Stimulated activated CD4-positive, alpha-beta T cell treated with anti-CD3 and anti-CD28 coated beads, Interleukin-15, amount 100 ng/mL, for 1 hour (primary cell): ENCODE measurements around the gene PPP2R2D.
"Not testable (repeated sequence)": the region's sequence is repeated elsewhere in the genome, so short reads cannot be mapped to it uniquely, and the experiment has no call there.

Experiments
- DNase-seq, 2 donors: peaks; one replicate each; pipeline ENCODE4 v3.0.0-alpha.2; 2020; ENCODE audit warnings: low read depth in 1 of 2, low spot score in 1 of 2

PPP2R2D gene

DNA sequence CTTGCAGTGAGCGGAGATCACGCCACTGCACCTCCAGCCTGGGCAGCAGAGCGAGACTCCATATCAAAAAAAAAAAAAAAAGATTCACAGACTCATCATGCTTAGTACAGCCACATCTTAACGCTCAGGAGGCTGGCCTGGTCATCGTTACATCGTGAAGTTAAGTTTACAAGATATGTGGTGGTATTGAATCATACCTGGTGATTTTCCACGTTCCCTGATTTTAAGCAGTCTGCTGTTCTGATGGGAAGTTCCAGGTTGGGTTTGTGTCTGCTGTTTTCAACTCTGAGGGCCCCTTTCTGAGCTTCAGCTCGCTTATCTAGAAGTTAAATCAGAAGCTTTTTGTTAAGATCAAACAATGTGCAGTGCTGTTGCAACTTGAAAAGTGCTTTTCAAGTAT lies 6.9 kb downstream of the PPP2R2D start:
- no peak for DNase-seq

DNA sequence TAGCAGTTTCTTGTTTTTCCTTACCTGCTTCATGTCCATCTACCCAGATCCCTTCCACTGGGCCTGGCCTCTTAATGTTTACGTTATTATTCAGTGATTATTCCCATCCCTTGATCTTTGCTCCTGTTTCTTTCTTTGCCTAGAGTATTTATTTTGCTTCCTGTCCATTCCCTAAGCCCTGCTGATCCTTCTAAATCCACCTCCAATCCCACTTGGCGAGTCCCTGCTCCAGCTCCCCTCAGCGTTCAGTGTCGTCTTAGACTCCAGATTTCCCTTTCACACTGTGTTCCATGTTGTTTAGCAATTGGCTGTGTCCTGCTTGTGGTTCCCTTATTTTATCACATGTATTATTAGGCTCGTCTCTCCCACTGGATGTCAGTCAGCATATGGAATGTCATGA lies 7.3 kb downstream of the PPP2R2D start:
- DNase-seq: no peak

DNA sequence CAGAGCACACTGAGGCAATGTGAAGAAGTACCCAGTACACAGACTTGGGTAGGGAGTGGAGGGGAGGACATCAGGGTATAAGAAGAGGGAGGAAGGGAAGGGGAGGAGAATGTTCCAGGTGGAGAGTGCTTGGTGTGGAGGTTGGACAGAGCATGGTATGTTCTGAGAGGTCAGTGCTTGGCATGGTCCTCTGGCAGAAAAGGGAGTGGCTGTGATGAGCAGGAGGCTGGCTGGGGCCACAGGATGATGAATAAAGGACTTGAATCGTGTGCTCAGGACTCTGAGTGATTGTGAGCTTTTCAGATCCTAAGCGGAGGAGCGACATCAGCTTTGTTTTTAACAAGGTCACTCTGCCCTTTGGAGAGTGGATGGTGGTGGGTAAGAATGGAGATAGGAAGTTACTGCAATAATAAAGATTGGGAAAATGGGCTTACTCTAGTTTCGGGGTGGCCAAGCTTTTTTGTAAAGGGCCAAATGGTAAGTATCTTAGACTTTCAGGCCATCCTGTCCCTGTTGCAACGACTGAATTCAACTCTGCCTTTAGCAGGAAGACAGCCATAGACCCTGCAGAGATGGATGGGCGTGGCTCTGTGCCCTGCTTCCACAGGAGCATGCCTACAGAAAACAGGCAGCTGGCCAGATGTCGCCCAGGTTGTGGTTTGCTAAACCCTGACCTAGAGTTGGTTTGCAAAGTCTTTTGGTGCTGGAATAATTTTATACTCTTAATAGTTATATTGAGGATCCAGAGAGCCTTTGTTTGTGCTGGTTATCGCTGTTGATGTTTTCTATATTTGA lies 8.4 kb downstream of the PPP2R2D start:
- no peak for DNase-seq

DNA sequence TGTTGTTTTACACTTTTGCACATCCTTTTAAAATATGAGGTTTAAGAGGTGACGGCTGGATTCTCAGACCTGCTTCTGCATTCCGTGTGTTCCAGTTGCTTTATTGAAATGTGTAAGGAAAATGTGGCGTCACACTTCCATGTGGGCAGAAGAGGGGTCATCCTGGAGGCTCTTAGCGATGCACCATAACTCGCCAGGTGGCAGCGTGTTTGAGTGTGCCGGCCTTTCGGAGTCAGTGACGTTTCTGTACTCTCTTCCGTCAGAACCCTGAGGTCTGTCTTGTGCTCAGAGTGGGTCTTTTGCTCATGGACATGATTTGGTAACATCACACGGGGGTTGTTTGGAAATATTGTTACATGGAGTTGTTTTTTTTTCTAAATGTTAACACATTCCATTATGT lies 9.1 kb downstream of the PPP2R2D start:
- no peak for DNase-seq

DNA sequence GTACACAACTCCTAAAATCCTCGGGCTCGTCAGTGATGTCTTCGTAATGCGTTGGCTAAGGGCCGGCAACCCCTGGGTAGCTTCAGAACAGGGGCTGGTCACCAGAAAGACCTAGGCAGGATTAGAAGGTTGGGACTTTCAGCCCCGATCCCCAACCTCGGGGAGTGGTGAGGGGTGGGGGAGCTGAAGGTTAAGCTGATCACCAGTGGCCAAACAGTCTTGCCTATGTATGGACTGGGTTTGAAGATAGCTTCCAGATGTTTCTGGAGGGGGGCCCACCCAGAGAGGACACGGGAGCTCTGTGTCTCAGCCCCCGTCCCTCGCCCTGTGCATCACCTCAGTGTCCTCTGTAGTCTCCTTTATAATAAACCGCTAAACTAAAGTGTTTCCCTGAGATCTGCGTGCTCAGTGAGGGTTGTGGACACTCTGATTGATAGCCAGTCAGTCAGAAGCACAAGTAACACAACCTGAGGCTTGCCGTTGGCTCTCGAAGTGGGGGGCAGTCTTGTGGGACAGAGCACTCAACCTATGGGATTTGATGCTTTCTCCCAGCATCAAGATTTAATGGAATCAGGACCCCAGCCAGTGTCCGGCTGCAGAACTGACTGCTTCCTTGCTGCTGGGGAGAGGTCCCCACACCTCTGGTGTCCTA lies 10.0 kb downstream of the PPP2R2D start:
- no peak for DNase-seq

DNA sequence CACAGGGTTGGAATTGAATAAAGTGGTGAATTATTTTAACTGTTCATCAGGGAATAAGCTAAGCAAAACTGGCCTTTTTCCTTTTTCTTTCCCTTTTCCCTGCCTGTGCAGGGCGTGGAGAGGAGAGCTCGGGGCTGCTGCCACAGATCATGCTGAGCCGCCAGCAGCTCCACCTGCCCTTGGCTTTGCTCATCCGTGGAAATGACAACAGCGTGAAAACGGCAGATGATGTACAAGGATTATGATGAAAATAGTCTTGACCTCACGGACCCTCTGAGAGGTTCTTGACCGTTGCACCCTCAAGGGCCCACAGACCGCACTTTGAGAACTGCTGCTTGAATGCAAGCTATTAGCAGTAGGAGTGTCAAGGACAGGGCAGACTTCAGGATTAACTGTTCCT lies 10.6 kb downstream of the PPP2R2D start:
- DNase-seq: no peak

DNA sequence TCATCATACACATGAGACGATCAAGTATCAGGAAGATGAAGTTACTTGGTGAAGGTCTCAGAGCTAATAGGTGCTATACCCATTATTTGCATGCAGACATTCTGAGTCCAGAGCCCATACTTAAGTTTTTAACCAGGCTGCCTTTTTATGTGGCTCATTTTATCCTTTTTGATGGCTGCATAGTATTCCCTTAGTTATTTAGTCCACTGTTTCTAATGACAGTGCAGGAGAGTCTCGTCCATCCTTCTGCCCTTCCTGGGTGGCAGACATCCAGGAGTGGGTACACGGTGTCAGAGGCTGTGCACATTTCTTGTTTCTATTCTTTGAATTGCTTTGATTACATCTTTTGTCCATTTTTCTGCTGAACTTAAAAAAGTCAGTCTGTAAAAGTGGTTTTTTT lies 11.8 kb downstream of the PPP2R2D start:
- no peak for DNase-seq

DNA sequence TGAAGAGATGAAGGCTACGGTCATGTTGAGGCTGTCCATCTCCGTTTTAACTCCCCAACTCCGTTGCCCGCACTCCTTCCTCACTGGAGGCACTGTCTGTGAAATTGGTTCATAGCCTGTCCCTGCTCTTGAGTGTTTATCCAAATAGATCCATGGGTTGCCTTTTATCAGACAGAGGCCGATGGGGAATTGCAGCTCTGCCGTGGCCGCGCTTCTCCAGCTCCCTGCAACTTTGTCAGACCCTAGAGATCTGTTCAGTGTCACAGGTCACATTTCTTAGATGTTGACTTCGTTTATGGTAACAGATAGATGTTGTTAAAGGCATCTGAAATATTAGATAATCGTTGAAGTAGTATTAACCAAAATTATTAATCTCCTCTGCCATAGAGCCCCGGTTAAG lies 14.7 kb downstream of the PPP2R2D start:
- DNase-seq: no peak

DNA sequence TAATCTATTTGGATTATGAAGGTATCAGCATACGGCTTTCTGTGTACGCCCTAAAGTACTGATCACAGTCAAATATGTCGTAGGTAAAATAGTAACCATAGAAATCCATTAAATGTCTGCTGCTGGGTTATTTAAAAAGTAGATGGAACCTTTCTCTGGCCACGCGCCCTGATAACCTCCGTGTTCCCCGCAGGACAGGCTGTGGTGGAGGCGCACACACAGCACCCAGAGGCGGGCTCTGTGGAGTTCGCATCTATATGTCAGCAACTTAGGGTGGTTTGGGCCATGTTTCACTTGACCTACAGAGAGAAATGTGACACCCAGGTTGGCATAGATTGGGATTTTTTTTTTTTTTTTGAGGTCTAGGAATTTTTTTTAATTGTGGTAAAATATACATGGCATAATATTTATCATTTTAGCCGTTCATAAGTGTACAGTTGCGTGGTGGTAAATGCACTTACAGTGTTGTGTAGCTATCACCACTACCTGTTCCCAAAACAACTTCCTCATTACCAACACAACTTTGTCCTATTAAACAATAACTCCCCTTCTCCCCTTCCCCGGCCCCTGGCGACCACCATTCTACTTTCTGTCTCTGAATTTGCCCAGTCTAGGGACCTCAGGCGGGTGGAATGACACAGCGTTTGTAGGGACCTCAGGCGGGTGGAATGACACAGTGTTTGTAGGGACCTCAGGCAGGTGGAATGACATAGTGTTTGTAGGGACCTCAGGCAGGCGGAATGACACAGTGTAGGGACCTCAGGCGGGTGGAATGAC lies 15.4 kb downstream of the PPP2R2D start:
- DNase-seq: no peak

DNA sequence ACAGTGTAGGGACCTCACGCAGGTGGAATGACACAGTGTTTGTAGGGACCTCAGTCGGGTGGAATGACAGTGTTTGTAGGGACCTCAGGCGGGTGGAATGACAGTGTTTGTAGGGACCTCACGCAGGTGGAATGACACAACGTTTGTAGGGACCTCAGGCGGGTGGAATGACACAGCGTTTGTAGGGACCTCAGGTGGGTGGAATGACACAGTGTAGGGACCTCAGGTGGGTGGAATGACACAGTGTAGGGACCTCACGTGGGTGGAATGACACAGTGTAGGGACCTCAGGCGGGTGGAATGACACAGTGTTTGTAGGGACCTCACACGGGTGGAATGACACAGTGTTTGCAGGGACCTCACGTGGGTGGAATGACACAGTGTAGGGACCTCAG lies 16.0 kb downstream of the PPP2R2D start:
- not testable (repeated sequence) for DNase-seq

DNA sequence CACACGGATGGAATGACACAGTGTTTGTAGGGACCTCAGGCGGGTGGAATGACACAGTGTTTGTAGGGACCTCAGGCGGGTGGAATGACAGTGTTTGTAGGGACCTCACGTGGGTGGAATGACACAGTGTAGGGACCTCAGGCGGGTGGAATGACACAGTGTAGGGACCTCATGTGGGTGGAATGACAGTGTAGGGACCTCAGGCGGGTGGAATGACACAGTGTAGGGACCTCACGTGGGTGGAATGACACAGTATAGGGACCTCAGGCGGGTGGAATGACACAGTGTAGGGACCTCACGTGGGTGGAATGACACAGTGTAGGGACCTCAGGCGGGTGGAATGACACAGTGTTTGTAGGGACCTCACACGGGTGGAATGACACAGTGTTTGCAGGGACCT lies 16.7 kb downstream of the PPP2R2D start:
- not testable (repeated sequence) for DNase-seq

DNA sequence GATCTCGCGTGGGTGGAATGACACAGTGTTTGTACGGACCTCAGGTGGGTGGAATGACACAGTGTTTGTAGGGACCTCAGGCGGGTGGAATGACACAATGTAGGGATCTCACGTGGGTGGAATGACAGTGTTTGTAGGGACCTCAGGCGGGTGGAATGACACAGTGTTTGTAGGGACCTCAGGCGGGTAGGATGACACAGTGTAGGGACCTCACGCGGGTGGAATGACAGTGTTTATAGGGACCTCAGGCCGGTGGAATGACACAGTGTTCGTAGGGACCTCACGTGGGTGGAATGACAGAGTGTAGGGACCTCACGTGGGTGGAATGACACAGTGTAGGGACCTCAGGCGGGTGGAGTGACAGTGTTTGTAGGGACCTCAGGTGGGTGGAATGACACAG lies 18.7 kb downstream of the PPP2R2D start:
- DNase-seq: not testable (repeated sequence)

DNA sequence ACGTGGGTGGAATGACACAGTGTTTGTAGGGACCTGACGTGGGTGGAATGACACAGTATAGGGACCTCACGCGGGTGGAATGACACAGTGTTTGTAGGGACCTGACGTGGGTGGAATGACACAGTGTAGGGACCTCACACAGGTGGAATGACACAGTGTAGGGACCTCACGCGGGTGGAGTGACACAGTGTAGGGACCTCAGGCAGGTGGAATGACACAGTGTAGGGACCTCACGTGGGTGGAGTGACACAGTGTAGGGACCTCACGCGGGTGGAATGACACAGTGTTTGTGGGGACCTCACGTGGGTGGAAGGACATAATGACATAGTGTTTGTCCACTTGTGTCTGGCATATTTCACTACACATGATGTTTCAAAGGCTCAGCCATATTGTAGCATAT lies 19.3 kb downstream of the PPP2R2D start:
- DNase-seq: no peak

DNA sequence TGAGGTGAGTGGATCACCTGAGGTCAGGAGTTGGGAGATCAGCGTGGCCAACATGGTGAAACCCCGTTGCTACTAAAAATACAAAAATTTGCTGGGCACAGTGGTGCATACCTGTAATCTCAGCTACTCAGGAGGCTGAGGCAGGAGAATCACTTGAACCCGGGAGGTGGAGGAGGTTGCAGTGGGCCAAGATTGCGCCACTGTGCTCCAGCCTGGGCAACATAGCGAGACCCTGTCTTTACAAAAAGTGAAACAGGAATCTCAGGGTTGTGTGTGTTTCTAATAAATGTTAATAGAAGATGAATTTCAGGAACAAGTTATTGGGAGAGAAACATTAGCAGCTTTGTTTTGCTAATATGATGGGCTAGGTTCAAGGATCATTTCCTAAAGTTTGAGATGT lies 19.9 kb downstream of the PPP2R2D start:
- DNase-seq: no peak

DNA sequence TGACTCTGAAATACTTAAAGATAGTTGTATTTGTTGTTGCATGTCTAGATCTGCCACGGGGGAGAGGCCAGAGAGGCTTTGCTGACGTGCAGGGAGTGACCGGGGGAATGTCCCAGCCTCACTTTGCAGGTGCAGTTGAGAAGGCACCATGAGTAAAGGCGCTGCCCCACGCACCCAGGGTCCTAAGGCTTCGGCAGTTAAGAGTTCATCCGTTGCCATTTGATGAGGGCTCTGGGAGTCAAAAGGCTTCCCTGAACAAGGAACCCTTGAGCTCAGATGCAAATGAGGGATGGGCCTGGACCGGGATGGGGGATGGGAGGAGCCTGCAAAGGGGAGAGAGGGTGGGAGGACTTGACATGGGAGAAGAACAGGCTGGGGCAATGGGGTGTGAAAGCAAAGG lies 20.4 kb downstream of the PPP2R2D start:
- DNase-seq: no peak

DNA sequence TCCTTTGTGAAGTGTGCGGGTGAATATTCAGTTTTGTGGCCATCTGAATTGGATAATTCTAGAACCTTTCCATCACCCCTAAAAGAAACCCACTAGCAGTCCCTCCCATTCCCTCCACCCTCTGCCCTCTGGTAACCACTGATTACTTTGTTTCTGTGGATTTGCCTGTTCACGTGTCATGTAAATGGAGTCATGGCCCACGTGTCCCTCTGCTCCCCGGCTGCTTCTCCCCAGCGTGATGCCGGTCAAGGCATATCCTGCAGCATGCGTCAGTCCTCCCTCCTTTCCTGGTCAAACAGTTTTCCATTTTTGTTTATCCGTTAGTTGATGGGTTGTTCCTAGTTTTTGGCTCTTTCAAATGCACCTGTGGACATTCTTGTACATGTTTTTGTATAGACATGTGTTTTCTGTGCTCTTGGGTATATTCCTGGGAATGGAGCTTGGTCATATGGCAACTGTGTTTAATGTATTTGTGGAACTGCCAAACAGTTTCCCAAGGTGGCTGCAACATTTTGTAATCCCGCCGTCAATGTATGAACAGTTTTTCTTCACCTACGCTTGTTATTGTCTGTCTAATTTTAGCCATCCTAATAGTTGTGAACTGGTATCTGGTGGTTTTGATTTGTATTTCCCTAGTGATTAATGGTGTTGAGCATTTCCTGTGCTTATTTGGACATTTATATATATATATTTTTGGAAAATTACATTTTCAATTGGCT lies 22.4 kb downstream of the PPP2R2D start:
- no peak for DNase-seq

DNA sequence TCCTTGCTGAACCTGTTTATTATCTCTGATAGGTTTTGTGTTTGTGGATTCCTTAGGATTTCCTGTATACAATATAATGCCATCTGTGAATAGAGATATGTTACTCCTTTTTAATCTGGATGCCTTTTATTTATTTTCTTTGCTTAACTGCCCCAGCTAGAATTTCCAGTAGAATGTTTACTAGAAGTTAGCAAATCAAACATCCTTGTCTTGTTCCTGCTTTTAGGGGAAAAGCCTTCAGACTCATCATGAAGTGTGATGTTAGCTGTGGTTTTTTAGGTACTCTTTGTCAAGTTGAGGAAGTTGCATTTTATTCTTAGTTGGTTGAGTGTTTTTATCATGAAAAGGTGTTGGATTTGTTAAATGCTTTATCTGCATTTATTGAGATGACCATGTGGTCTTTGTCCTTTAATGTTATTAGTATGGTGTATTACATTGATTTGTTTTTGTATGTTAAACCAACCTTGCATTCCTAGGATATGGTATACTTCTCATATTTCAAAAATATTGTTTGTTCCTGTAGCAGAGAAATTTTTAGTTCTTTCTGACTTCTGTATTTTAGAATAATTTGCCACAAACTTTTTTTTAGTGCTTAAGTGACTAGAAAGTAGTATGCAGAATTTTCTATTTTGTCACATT lies 24.3 kb downstream of the PPP2R2D start:
- no peak for DNase-seq

DNA sequence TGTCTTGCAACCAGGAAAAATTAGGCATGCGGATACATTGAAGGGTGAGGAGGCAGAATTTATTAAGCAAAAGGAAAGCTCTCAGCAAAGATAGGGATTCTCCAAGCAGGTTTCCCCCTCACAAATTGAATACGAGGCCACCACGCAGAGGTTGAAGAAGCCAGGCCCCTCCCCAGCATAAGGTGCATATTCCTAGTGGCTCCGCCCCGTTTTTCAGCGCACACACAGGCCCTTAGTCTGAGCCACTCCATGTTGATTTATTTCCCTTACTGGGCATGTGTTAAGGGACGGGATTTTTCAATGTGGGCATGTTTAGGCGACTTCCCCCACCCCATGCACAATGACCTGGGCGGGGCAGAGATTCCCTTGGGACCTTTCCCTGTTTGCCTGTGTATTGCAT lies 24.9 kb downstream of the PPP2R2D start:
- no peak for DNase-seq

DNA sequence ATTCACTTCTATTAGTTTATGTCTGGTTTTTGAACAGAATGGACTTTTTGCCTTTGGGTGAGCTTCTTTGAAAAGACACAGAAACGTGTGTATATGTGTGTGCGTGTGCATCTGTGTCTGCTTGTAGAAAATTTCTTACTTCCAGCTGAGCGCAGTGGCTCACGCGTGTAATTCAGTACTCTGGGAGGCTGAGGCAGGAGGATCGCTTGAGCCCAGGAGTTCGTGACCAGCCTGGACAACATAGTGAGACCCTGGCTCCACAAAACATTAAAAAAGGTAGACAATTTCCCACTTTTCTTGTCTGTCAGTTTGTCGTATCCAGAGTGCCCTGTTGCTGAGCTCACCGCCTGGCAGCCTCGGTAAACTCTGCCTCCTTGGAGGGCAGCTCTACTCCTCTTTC lies 25.4 kb downstream of the PPP2R2D start:
- no peak for DNase-seq

DNA sequence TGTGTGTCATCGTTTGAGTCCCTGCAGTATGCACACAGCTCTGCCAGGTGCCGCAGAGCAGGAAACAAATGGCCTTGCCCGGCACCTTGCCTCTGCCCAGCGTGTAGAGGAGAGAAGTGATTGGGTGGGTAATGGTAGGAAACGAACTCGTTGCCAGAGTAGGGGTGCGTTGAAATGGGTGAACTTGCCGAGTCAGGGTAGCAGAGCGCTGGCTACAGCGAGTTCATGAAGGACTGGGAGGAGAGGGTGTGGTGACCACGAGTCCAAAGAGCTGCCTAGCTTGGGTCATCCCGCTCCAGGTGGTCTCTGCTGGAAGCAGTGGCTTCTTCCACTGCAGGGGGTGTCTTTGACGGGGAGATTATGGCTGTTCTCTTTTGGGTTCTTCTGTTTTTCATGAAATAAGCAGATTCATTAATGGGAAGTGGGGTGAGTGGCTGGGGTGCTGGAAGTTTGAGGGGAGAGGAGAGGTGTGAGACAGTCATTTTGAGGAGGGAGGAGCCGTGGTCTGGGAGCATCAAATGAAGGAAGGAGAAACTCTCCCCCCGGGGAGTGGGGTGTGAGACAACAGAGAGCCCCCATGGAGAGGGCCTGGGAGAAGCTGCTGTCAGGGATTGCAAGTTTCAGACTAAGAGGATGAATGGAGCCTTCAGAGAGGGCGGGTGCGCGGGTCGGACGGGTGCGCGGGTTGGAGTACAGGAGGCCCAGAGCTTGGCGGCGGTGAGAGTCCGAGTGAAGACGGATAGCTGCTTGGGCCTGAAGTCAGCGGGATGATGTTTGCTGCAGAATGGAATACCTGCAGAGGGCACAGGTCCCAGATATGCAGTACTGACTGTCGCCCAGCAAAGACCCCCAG lies 26.2 kb downstream of the PPP2R2D start:
- DNase-seq: no peak
